Esophagus squamous epithelium (tissue), 4 donors: ENCODE results near the gene TBXAS1.

Experiments
- CTCF ChIP-seq, 6 experiments: fragments of 450-650 bp in 4 of 6; fragments of 200-600 bp in 2 of 6; sonication (generic) in 2 of 6; IDR thresholded peaks; one replicate each; pipeline ENCODE4 v1.5.1; 2016 to 2019; ENCODE audit warnings: antibody characterized with exemption in 6 of 6, mild to moderate bottlenecking in 4 of 6, moderate library complexity in 4 of 6
- POLR2A ChIP-seq, 4 donors: fragments of 450-650 bp; IDR thresholded peaks; one replicate each; pipeline ENCODE4 v1.6.1; 2017; ENCODE audit warnings: antibody characterized with exemption in 4 of 4, mild to moderate bottlenecking in 4 of 4, moderate library complexity in 3 of 4

- TF ChIP-seq POLR2A (IDR thresholded peaks at IDR 0.05) = no peak
- no peak for TF ChIP-seq CTCF (IDR thresholded peaks at IDR 0.05)
Observed at GRCh38 chr7:139909379-139910050, 80.5 kb downstream of the TBXAS1 start.
